Endothelial cell of umbilical vein (primary cell): ENCODE results near the gene HRNR. TPM values are rescaled to one million over a fixed set of nuclear protein-coding genes. Genes with fewer than 3 reads are reported as not detected.

ENCODE experiments used
- BruUV-seq: library from RNA; stranded (reverse); fragments of 400-500 nt; replicated peaks from 2 replicates; lab custom pipeline; 2021; lab: Mats Ljungman, UMichigan
- CTCF ChIA-PET: fragments of 300-600, 350-600 bp; sonication (Branson Sonifier 250); formaldehyde crosslinking; loops from one replicate; lab custom pipeline; 2021; ENCODE audit warnings: antibody characterized with exemption, inconsistent platforms; lab: Charles Lee
- POLR2A ChIA-PET: fragments of 300-600, 350-600 bp; sonication (Branson Sonifier 250); formaldehyde crosslinking; loops from one replicate; lab custom pipeline; 2021; ENCODE audit warnings: antibody characterized with exemption, inconsistent platforms; lab: Charles Lee
- DNase-seq: peaks from one replicate; pipeline ENCODE4 v3.0.0-alpha.2; 2011; ENCODE audit warnings: low read depth, low spot score
- FAIRE-seq: peaks from 2 replicates; lab custom pipeline; 2011; peaks lifted over from hg19 to GRCh38; lab: Jason Lieb, UNC
- H2AFZ ChIP-seq: 2 replicates; pipeline ENCODE4 v1.6.0; 2012; ENCODE audit warnings: low read depth, low read length, control low read depth, inconsistent platforms
- H3K27ac ChIP-seq: 2 replicates; pipeline ENCODE4 v1.5.1; 2011; ENCODE audit warnings: low read depth, mild to moderate bottlenecking, control low read depth, low read length, moderate library complexity; ENCODE audit not compliant: insufficient read depth
- H3K27me3 ChIP-seq, 2 experiments: 2 replicates each; pipeline versions ENCODE4 v1.6.0 to v1.6.1; 2011; ENCODE audit warnings: low read length in 2 of 2, mixed read lengths in 1 of 2; ENCODE audit not compliant: control insufficient read depth in 2 of 2, insufficient read depth in 2 of 2
- H3K36me3 ChIP-seq, 2 experiments: 2 replicates in 1 of 2; 3 replicates in 1 of 2; pipeline ENCODE4 v1.5.1; 2011; ENCODE audit warnings: low read length in 2 of 2, mild to moderate bottlenecking in 1 of 2, moderate library complexity in 1 of 2; ENCODE audit not compliant: control insufficient read depth in 2 of 2, insufficient read depth in 2 of 2; ENCODE audit errors: extremely low read depth in 1 of 2
- H3K4me1 ChIP-seq: 3 replicates; pipeline ENCODE4 v1.5.1; 2011; ENCODE audit warnings: mild to moderate bottlenecking, low read length; ENCODE audit not compliant: control insufficient read depth, insufficient read depth; ENCODE audit errors: extremely low read depth
- H3K4me2 ChIP-seq: 2 replicates; pipeline ENCODE4 v1.6.1; 2011; ENCODE audit warnings: low read length, control low read depth, mixed read lengths; ENCODE audit not compliant: insufficient read depth
- H3K4me3 ChIP-seq, 3 experiments: fragments of 200-600 bp in 1 of 3; sonication (generic), shearing (Covaris generic) in 1 of 3; replicated peaks in 1 of 3; 2 replicates each; pipeline ENCODE4 v1.5.1; 2011 to 2016; ENCODE audit warnings: control low read depth in 3 of 3, low read length in 3 of 3, mild to moderate bottlenecking in 2 of 3, inconsistent platforms in 1 of 3, low read depth in 1 of 3, moderate library complexity in 1 of 3; ENCODE audit not compliant: insufficient read depth in 1 of 3
- H3K79me2 ChIP-seq: 2 replicates; pipeline ENCODE4 v1.6.0; 2012; ENCODE audit warnings: low read length, inconsistent platforms; ENCODE audit not compliant: control insufficient read depth, insufficient read depth
- H3K9ac ChIP-seq: replicated peaks from 2 replicates; pipeline ENCODE3; 2011; ENCODE audit warnings: low read length, control low read depth; ENCODE audit not compliant: insufficient read depth; ENCODE audit errors: extremely low read depth
- H3K9me1 ChIP-seq: replicated peaks from 3 replicates; pipeline ENCODE4 v1.6.0; 2011; ENCODE audit warnings: mild to moderate bottlenecking, low read length; ENCODE audit not compliant: control insufficient read depth, insufficient read depth; ENCODE audit errors: extremely low read depth
- H3K9me3 ChIP-seq: replicated peaks from 2 replicates; pipeline ENCODE4 v1.5.1; 2012; ENCODE audit warnings: low read length, inconsistent platforms; ENCODE audit not compliant: control insufficient read depth, insufficient read depth
- H4K20me1 ChIP-seq: replicated peaks from 2 replicates; pipeline ENCODE3; 2011; ENCODE audit warnings: mild to moderate bottlenecking, low read length; ENCODE audit not compliant: control insufficient read depth, insufficient read depth; ENCODE audit errors: extremely low read depth
- CTCF ChIP-seq, 2 donors: IDR thresholded peaks; 1 replicate in 1 of 2; 2 replicates in 1 of 2; pipeline ENCODE4 v1.5.1; 2011; ENCODE audit warnings: low read length in 2 of 2, mild to moderate bottlenecking in 2 of 2, moderate library complexity in 2 of 2, control low read depth in 1 of 2, inconsistent platforms in 1 of 2, low read depth in 1 of 2; ENCODE audit not compliant: insufficient read depth in 1 of 2; ENCODE audit errors: extremely low read depth in 1 of 2
- EZH2 ChIP-seq: IDR thresholded peaks from 2 replicates; pipeline ENCODE4 v1.6.1; 2012; ENCODE audit warnings: borderline replicate concordance, low read depth, mild to moderate bottlenecking, moderate library complexity, low read length, inconsistent platforms; ENCODE audit not compliant: severe bottlenecking
- FOS ChIP-seq: IDR thresholded peaks from 2 replicates; pipeline ENCODE4 v1.6.1; 2011; ENCODE audit warnings: mild to moderate bottlenecking, low read length, moderate library complexity, borderline replicate concordance; ENCODE audit not compliant: insufficient read depth
- GATA2 ChIP-seq: IDR thresholded peaks from 2 replicates; pipeline ENCODE4 v1.7.0; 2011; ENCODE audit warnings: low read depth, mild to moderate bottlenecking, moderate library complexity, mixed read lengths, low read length; ENCODE audit not compliant: insufficient read length, insufficient read depth
- JUN ChIP-seq: IDR thresholded peaks from 2 replicates; pipeline ENCODE4 v1.6.1; 2011; ENCODE audit warnings: borderline replicate concordance, low read depth; ENCODE audit not compliant: insufficient read length, insufficient read depth
- MAX ChIP-seq: IDR thresholded peaks from 2 replicates; pipeline ENCODE4 v1.6.1; 2011; ENCODE audit not compliant: insufficient read depth, insufficient read length
- MYC ChIP-seq: IDR thresholded peaks from one replicate; pipeline ENCODE4 v1.6.1; 2011; ENCODE audit warnings: mild to moderate bottlenecking, low read depth, low read length
- POLR2A ChIP-seq: IDR thresholded peaks from 2 replicates; pipeline ENCODE4 v1.6.1; 2012; ENCODE audit warnings: low read depth, mild to moderate bottlenecking, control low read depth, low read length
- POLR2AphosphoS5 ChIP-seq: IDR thresholded peaks from 2 replicates; pipeline ENCODE4 v1.6.1; 2012; ENCODE audit warnings: low read depth, mild to moderate bottlenecking, control low read depth, low read length, moderate library complexity; ENCODE audit not compliant: insufficient read depth
- dilution Hi-C: fragments of 300-500 bp; cut with MboI; formaldehyde crosslinking; loops from one replicate; pipeline ENCODE4 v1.15.0; 2019; ENCODE audit warnings: low sequenced_read_pairs; ENCODE audit not compliant: extremely low pct_ligation_motif_present
- intact Hi-C: fragments of 100-400 bp; cut with micrococcal nuclease; formaldehyde crosslinking; loops from one replicate; pipeline ENCODE4 v1.10.0; 2022
- polyA plus RNA-seq, 4 experiments: library from polyadenylated mRNA; depleted of rRNA in 3 of 4; stranded (reverse) in 3 of 4; unstranded in 1 of 4; fragments of >200 nt; gene quantifications; 2 replicates each; pipeline versions ENCODE4 v1.2.1 to v1.2.3, GENCODE V29; 2011 to 2012; ENCODE audit warnings: missing spikeins in 1 of 4
- total RNA-seq: library from RNA; stranded (reverse); gene quantifications from 2 replicates; pipeline ENCODE4 v1.2.3, GENCODE V29; 2021

HRNR gene
- total and polyA plus RNA-seq, 2 donors (not counting 3 experiments of a cell fraction or from before 2014, with no cell fraction given) = not detected

GRCh38 chr1:152225678-152226077, 1.7 kb upstream of the HRNR start:
- no peaks in the 10 kb centered on the region for H3K9me1 ChIP-seq
- ChIA-PET POLR2A (no interaction called here), CTCF (no interaction called here)
- H3K4me3 ChIP-seq = no peak overlapping the region
- H3K4me1 ChIP-seq = no peaks in the 10 kb centered on the region
- H3K9ac ChIP-seq = no peak overlapping the region
- H3K27ac ChIP-seq = no peak overlapping the region
- no peaks in the 10 kb centered on the region for H3K27me3 ChIP-seq
- H3K36me3 ChIP-seq = no peaks in the 10 kb centered on the region
- DNase-seq (no peak), FAIRE-seq (no peak)
- H3K9me3 ChIP-seq = no peaks in the 10 kb centered on the region
- intact Hi-C loops (no loop called here), dilution Hi-C loops (no loop called here)
- H3K4me2 ChIP-seq = no peak overlapping the region
- no peak overlapping the region for H2AFZ ChIP-seq
- BruUV-seq = no TSS peak
- H4K20me1 ChIP-seq = no peaks in the 10 kb centered on the region
- no peaks in the 10 kb centered on the region for H3K79me2 ChIP-seq
- TF ChIP-seq CTCF (IDR thresholded peaks at IDR 0.05; ENCODE audit: extremely low read depth in 1 of 2, insufficient read depth in 1 of 2, low read depth in 1 of 2, low read length in 2 of 2) = no peak

GRCh38 chr1:152220166-152221163, 3.5 kb downstream of the HRNR start:
- Histone ChIP-seq H3K9me1 (no peaks in the 10 kb centered on the region), H3K9ac (no peak overlapping the region), H3K36me3 (no peaks in the 10 kb centered on the region), H3K4me2 (no peak overlapping the region), H3K27me3 (no peaks in the 10 kb centered on the region), H2AFZ (no peak overlapping the region), H3K79me2 (no peaks in the 10 kb centered on the region), H3K9me3 (no peaks in the 10 kb centered on the region), H3K27ac (no peak overlapping the region), H3K4me3 (no peak overlapping the region), H3K4me1 (no peaks in the 10 kb centered on the region), H4K20me1 (no peaks in the 10 kb centered on the region)
- intact Hi-C loops = no loop called here
- ChIA-PET CTCF (interaction anchor here (0.9 kb wide), 1 partner anchor 19 kb away, joined by 3 read pairs; no protein-coding TSS in a partner anchor), POLR2A (no interaction called here)
- DNase-seq (no peak), FAIRE-seq (no peak)
- dilution Hi-C loops = no loop called here
- TF ChIP-seq POLR2AphosphoS5 (no peak), GATA2 (no peak), MAX (no peak), JUN (no peak), CTCF (IDR thresholded peaks at IDR 0.05; ENCODE audit: extremely low read depth in 1 of 2, insufficient read depth in 1 of 2, low read depth in 1 of 2, low read length in 2 of 2) (no peak), MYC (no peak), POLR2A (no peak), EZH2 (no peak), FOS (no peak)
- BruUV-seq = no TSS peak
